ENCODE data around the gene ADGRL4.

DNA sequence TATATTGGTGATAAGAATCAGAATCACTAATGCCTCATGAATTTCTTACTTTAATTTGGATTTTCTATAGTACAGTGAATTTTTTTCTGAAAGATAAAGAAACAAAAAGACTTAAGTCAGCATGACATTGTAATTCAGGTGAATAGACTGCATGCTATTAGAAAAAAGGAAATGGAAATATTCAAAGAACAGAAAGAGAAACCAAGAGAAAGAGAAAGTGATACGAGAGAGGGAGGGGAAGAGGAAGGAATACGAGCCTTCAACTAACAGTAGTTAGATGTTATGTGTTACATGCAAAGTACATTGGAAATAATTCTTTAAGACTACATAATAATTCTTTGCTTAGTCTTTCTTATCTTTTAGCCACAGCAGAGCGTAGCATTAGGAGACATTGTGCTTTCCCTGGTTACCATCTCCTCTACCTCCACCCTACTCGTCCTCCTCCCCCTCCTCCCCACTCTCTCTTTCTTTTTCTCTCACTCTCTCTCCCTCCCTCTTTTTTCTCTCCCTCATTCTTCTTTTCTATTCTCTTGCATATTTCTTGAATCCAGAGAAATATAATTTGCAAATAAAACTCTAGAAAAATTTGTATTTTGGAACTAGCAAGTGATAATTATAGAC, 46.4 kb upstream of the ADGRL4 start:
- TF ChIP-seq, protein P1, sequence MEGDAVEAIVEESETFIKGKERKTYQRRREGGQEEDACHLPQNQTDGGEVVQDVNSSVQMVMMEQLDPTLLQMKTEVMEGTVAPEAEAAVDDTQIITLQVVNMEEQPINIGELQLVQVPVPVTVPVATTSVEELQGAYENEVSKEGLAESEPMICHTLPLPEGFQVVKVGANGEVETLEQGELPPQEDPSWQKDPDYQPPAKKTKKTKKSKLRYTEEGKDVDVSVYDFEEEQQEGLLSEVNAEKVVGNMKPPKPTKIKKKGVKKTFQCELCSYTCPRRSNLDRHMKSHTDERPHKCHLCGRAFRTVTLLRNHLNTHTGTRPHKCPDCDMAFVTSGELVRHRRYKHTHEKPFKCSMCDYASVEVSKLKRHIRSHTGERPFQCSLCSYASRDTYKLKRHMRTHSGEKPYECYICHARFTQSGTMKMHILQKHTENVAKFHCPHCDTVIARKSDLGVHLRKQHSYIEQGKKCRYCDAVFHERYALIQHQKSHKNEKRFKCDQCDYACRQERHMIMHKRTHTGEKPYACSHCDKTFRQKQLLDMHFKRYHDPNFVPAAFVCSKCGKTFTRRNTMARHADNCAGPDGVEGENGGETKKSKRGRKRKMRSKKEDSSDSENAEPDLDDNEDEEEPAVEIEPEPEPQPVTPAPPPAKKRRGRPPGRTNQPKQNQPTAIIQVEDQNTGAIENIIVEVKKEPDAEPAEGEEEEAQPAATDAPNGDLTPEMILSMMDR (IDR thresholded peaks at IDR 0.05): no peak
- TF ChIP-seq CEBPB (IDR thresholded peaks at IDR 0.05) (no peak), HDAC2 (IDR thresholded peaks at IDR 0.05) (no peak), RAD21 (conservative IDR thresholded peaks at IDR 0.05 in 1 of 2, IDR thresholded peaks at IDR 0.05 in 1 of 2) (no peak), BHLHE40 (IDR thresholded peaks at IDR 0.05; ENCODE audit: low read depth, low read length) (no peak), ZFP36 (IDR thresholded peaks at IDR 0.05; ENCODE audit: borderline replicate concordance, partially characterized antibody) (no peak), SMC3 (IDR thresholded peaks at IDR 0.05) (no peak), EP300 (IDR thresholded peaks at IDR 0.05) (no peak), HOXA7 (CRISPR knock-in tag; IDR thresholded peaks at IDR 0.05) (no peak), POLR2A (IDR thresholded peaks at IDR 0.05; ENCODE audit: low read length) (no peak), PHF8 (IDR thresholded peaks at IDR 0.05; ENCODE audit: borderline replicate concordance, low read depth) (no peak), KDM1A (IDR thresholded peaks at IDR 0.05; ENCODE audit: low read depth) (no peak)
- TF ChIP-seq, protein P2, sequence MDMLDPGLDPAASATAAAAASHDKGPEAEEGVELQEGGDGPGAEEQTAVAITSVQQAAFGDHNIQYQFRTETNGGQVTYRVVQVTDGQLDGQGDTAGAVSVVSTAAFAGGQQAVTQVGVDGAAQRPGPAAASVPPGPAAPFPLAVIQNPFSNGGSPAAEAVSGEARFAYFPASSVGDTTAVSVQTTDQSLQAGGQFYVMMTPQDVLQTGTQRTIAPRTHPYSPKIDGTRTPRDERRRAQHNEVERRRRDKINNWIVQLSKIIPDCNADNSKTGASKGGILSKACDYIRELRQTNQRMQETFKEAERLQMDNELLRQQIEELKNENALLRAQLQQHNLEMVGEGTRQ (IDR thresholded peaks at IDR 0.05): no peak
- TF ChIP-seq, protein P3, sequence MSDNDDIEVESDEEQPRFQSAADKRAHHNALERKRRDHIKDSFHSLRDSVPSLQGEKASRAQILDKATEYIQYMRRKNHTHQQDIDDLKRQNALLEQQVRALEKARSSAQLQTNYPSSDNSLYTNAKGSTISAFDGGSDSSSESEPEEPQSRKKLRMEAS (IDR thresholded peaks at IDR 0.05): no peak

Data from A549 (cell line).